Measurements from ENCODE around the gene VAV2.

DNA sequence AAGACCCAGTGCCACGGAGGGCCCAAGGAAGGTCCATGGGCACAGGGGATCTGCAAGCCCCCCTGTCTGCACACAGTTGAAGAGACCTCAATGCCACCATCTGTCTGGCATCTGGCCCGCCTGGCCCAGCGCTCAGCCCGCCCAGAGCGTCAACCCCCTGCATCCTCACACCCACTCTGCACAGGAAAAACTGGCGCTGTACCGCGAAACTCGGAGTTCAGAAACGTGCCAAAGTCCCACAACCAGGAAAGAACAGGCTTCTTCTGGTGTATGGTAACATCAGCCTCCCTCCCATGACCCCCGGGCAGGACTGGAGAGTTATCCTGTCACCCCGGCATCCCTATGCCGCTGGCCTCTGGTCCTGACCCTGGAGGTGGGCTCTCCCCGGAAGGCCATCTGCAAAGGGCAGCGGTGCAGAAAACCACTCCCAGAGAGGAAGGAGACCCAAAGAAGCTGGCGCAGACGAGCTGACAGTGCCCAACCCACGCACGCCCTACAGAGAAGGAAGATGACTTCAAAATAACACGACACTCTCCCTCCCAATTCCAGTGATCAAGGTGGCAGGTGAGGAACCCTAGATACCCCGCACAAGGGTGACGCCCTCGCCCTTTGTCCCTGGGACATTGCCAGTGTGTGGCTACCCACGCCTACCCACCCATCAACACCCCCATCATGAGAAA lies 18.9 kb downstream of the VAV2 start:
- TF ChIP-seq, protein P1, sequence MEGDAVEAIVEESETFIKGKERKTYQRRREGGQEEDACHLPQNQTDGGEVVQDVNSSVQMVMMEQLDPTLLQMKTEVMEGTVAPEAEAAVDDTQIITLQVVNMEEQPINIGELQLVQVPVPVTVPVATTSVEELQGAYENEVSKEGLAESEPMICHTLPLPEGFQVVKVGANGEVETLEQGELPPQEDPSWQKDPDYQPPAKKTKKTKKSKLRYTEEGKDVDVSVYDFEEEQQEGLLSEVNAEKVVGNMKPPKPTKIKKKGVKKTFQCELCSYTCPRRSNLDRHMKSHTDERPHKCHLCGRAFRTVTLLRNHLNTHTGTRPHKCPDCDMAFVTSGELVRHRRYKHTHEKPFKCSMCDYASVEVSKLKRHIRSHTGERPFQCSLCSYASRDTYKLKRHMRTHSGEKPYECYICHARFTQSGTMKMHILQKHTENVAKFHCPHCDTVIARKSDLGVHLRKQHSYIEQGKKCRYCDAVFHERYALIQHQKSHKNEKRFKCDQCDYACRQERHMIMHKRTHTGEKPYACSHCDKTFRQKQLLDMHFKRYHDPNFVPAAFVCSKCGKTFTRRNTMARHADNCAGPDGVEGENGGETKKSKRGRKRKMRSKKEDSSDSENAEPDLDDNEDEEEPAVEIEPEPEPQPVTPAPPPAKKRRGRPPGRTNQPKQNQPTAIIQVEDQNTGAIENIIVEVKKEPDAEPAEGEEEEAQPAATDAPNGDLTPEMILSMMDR (conservative IDR thresholded peaks at IDR 0.05; ENCODE audit: low read depth, low read length) = no peak
- TF ChIP-seq EZH2 (IDR thresholded peaks at IDR 0.05; ENCODE audit: low read length, unreplicated experiment) = no peak
